PC-3 (cell line): ENCODE measurements around the gene RNF113B. TPM values are rescaled to one million over a fixed set of nuclear protein-coding genes. Genes with fewer than 3 reads are reported as not detected.

Experiments
- ATAC-seq: fragments of 200-7000 bp; cut with Tn5 transposase; 2 replicates; pipeline ENCODE4 v1.9.1; 2020; ENCODE audit warnings: mild to moderate bottlenecking, moderate library complexity
- BruUV-seq: library from RNA; stranded (reverse); fragments of 400-500 nt; replicated peaks from 2 replicates; lab custom pipeline; 2021; lab: Mats Ljungman, UMichigan
- CTCF ChIA-PET: fragments of 300-600 bp; sonication (Branson Sonifier 250); formaldehyde crosslinking; loops from one replicate; lab custom pipeline; 2022; ENCODE audit warnings: antibody characterized with exemption; lab: Charles Lee
- POLR2A ChIA-PET: fragments of 300-600 bp; sonication (Branson Sonifier 250); formaldehyde crosslinking; loops from one replicate; lab custom pipeline; 2022; ENCODE audit warnings: antibody characterized with exemption; ENCODE audit not compliant: unreplicated experiment; lab: Charles Lee
- DNase-seq: peaks from one replicate; pipeline ENCODE4 v3.0.0-alpha.2; 2015
- H2AFZ ChIP-seq: fragments of 300-600 bp; sonication (generic); 2 replicates; pipeline ENCODE4 v1.6.0; 2016; ENCODE audit warnings: antibody characterized with exemption, low read length
- H3F3A ChIP-seq: fragments of 300-600 bp; sonication (generic); one replicate; pipeline ENCODE4 v1.6.0; 2017; ENCODE audit warnings: antibody characterized with exemption, low read length, control low read depth, mild to moderate bottlenecking; ENCODE audit not compliant: unreplicated experiment
- H3K27ac ChIP-seq: fragments of 300-600 bp; sonication (generic); 2 replicates; pipeline ENCODE4 v1.5.1; 2016; ENCODE audit warnings: mild to moderate bottlenecking, low read length
- H3K27me3 ChIP-seq: fragments of 300-600 bp; sonication (generic); 2 replicates; pipeline ENCODE4 v1.6.1; 2016; ENCODE audit warnings: low read length, mixed read lengths
- H3K36me3 ChIP-seq: fragments of 300-600 bp; sonication (generic); 2 replicates; pipeline ENCODE4 v1.6.1; 2016; ENCODE audit warnings: low read depth, mixed run types, low read length, mixed read lengths
- H3K4me1 ChIP-seq: fragments of 300-600 bp; sonication (generic); 2 replicates; pipeline ENCODE4 v1.5.1; 2016; ENCODE audit warnings: low read length; ENCODE audit not compliant: insufficient read depth
- H3K4me2 ChIP-seq: fragments of 300-600 bp; sonication (generic); 2 replicates; pipeline ENCODE4 v1.6.0; 2016; ENCODE audit warnings: low read length
- H3K4me3 ChIP-seq: fragments of 300-600 bp; sonication (generic); 2 replicates; pipeline ENCODE4 v1.5.1; 2016; ENCODE audit warnings: mild to moderate bottlenecking, low read length, mixed read lengths
- H3K79me2 ChIP-seq: fragments of 300-600 bp; sonication (generic); 2 replicates; pipeline ENCODE4 v1.6.1; 2017; ENCODE audit warnings: low read length, mixed read lengths
- H3K9ac ChIP-seq: fragments of 300-600 bp; sonication (generic); 2 replicates; pipeline ENCODE4 v1.6.0; 2016; ENCODE audit warnings: mild to moderate bottlenecking, low read length
- H3K9me2 ChIP-seq: fragments of 300-600 bp; sonication (generic); replicated peaks from 2 replicates; pipeline ENCODE4 v1.6.1; 2016; ENCODE audit warnings: mixed run types, low read length, mixed read lengths
- H3K9me3 ChIP-seq: fragments of 300-600 bp; sonication (generic); 2 replicates; pipeline ENCODE4 v1.6.1; 2016; ENCODE audit warnings: low read length, mixed read lengths
- H4K20me1 ChIP-seq: fragments of 300-600 bp; sonication (generic); 2 replicates; pipeline ENCODE4 v1.6.1; 2016; ENCODE audit warnings: low read length, mixed read lengths
- EZH2 ChIP-seq: fragments of 300-600 bp; sonication (generic); IDR thresholded peaks from one replicate; pipeline ENCODE4 v1.6.1; 2017; ENCODE audit warnings: antibody characterized with exemption, mild to moderate bottlenecking, low read length; ENCODE audit not compliant: unreplicated experiment
- EZH2phosphoT487 ChIP-seq: fragments of 300-600 bp; sonication (generic); IDR thresholded peaks from 2 replicates; pipeline ENCODE4 v1.6.1; 2018; ENCODE audit warnings: mild to moderate bottlenecking, antibody characterized with exemption, low read length, borderline replicate concordance
- intact Hi-C: fragments of 100-400 bp; cut with micrococcal nuclease; formaldehyde crosslinking; loops from 2 replicates; pipeline ENCODE4 v1.9.0; 2023
- total RNA-seq: library from RNA; depleted of rRNA; stranded (reverse); fragments of >200 nt; gene quantifications from 2 replicates; pipeline ENCODE4 v1.2.3, GENCODE V29; 2014
- TF ChIP-seq, protein P1 (sequence below): fragments of 300-600 bp; sonication (generic); conservative IDR thresholded peaks from 2 replicates; pipeline ENCODE4 v1.5.1; 2017; ENCODE audit warnings: antibody characterized with exemption, low read depth, mild to moderate bottlenecking, low read length

RNF113B gene
- total RNA-seq, 1 experiment from 2014 or later = not detected

DNA sequence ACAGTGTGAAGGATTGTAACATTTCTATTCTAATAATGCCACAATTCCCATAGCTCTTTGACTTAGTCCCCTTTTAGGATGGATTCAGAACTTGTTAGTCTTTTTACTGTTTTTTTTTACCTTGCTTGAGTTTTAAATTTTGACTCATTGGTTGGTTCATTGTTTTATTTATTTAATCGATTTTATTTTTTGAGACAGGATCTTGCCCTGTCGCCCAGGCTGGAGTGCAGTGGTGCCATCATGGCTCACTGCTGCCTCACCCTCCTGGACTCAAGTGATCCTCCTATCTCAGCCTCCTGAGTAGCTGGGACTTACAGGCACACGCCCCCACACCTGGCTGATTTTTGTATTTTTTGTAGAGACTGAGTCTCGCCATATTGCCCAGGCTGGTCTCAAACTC is 5.1 kb upstream of the RNF113B start:
- Histone ChIP-seq H3K79me2 (peaks cover 10% of the 10 kb centered on the region; the same call in 1 of the 2 replicates), H4K20me1 (no peaks in the 10 kb centered on the region), H3K4me1 (no peaks in the 10 kb centered on the region), H3K27me3 (no peaks in the 10 kb centered on the region), H3K27ac (no peak overlapping the region), H3K36me3 (no peaks in the 10 kb centered on the region), H3K9ac (no peak overlapping the region), H3F3A (no peaks in the 10 kb centered on the region), H3K4me2 (no peak overlapping the region), H3K9me2 (no peaks in the 10 kb centered on the region), H3K4me3 (no peak overlapping the region), H3K9me3 (no peaks in the 10 kb centered on the region), H2AFZ (no peak overlapping the region)
- ChIA-PET CTCF (no interaction called here), POLR2A (no interaction called here)
- DNase-seq (no peak), ATAC-seq (no peak)
- BruUV-seq = no TSS peak
- TF ChIP-seq EZH2 (no peak), EZH2phosphoT487 (no peak)
- TF ChIP-seq, protein P1, sequence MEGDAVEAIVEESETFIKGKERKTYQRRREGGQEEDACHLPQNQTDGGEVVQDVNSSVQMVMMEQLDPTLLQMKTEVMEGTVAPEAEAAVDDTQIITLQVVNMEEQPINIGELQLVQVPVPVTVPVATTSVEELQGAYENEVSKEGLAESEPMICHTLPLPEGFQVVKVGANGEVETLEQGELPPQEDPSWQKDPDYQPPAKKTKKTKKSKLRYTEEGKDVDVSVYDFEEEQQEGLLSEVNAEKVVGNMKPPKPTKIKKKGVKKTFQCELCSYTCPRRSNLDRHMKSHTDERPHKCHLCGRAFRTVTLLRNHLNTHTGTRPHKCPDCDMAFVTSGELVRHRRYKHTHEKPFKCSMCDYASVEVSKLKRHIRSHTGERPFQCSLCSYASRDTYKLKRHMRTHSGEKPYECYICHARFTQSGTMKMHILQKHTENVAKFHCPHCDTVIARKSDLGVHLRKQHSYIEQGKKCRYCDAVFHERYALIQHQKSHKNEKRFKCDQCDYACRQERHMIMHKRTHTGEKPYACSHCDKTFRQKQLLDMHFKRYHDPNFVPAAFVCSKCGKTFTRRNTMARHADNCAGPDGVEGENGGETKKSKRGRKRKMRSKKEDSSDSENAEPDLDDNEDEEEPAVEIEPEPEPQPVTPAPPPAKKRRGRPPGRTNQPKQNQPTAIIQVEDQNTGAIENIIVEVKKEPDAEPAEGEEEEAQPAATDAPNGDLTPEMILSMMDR = no peak
- intact Hi-C loops = no loop called here

DNA sequence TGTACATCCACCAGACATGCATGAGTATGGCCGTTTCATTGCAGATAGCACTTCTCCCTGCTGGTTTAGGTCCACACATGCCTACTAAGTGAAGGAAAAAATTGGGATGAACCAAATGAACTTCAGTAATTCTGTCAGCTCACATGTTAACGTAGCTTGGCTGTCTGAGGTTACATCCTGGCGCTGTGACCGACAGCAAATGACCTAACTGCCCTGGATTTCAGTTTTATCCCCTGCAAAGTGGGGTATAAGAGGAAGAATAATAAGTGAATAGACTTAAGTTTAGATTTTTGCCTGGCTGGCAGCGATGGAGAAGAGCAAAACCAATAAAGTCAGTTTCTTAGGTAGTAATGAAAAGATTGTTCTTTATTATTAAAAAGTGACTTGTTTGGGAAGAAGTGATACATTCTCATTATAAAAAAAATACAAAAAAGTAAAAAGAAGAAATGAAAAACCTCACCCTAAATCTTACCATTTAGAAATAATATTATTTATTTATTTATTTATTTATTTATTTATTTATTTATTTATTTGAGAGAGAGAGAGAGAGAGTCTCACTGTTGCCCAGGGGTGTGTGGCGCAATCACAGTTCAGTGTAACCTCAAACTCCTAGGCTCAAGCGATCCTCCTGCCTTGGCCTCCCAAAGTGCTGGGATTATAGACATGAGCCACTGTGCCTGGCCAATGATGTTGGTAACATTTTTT is 4.2 kb upstream of the RNF113B start:
- BruUV-seq = no TSS peak

DNA sequence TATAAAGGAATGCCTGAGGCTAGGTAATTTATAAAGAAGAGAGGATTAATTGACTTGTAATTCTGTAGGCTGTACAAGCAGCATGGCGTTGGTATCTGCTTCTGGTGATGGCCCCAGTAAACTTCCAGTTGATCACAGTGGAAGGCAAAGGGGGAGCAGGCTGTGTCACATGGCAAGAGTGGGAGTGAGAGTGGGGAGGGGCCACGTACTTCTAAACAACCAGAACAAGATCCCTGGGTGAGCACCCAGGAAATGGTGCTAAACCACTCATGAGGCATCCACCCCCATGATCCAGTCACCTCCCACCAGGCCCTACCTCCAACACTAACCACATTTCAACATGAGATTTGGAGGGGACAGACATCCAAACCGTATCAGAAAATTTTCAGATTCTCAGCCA is 3.0 kb upstream of the RNF113B start:
- Histone ChIP-seq H3K27me3 (no peaks in the 10 kb centered on the region), H3K4me2 (no peak overlapping the region), H4K20me1 (no peaks in the 10 kb centered on the region), H3K4me1 (no peaks in the 10 kb centered on the region), H2AFZ (no peak overlapping the region), H3K9me2 (no peaks in the 10 kb centered on the region), H3K36me3 (no peaks in the 10 kb centered on the region), H3K9me3 (no peaks in the 10 kb centered on the region), H3K79me2 (peaks cover 16% of the 10 kb centered on the region), H3F3A (no peaks in the 10 kb centered on the region), H3K27ac (no peak overlapping the region), H3K4me3 (no peak overlapping the region), H3K9ac (no peak overlapping the region)
- intact Hi-C loops = no loop called here
- no peak for ATAC-seq
- no TSS peak for BruUV-seq
- POLR2A ChIA-PET = no interaction called here
- DNase-seq = no peak
- TF ChIP-seq, protein P1 = no peak
- TF ChIP-seq EZH2phosphoT487 (no peak), EZH2 (no peak)
- CTCF ChIA-PET = no interaction called here

More for the DNA sequence above, 4.2 kb upstream of the RNF113B start:
- Histone ChIP-seq H3K9ac (no peak overlapping the region), H3K79me2 (peaks cover 10% of the 10 kb centered on the region; the same call in 1 of the 2 replicates), H3K4me1 (no peaks in the 10 kb centered on the region), H3K27ac (no peak overlapping the region), H2AFZ (no peak overlapping the region), H3K9me2 (no peaks in the 10 kb centered on the region), H3K4me3 (no peak overlapping the region), H3K9me3 (no peaks in the 10 kb centered on the region), H3F3A (no peaks in the 10 kb centered on the region), H3K27me3 (no peaks in the 10 kb centered on the region), H3K36me3 (no peaks in the 10 kb centered on the region), H4K20me1 (no peaks in the 10 kb centered on the region), H3K4me2 (no peak overlapping the region)
- ChIA-PET CTCF (no interaction called here), POLR2A (no interaction called here)
- no peak for TF ChIP-seq EZH2phosphoT487
- TF ChIP-seq, protein P1 = no peak
- TF ChIP-seq EZH2 = no peak
- ATAC-seq = no peak
- no peak for DNase-seq
- intact Hi-C loops = no loop called here
